Adrenal gland (tissue), 12 donors: ENCODE results near the gene FAM216B. TPM values are rescaled to one million over a fixed set of nuclear protein-coding genes. Genes with fewer than 3 reads are reported as not detected.

Source experiments
- DNase-seq, 7 donors: peaks; one replicate each; pipeline ENCODE4 v3.0.0-alpha.2; 2019 to 2020
- H3K27ac ChIP-seq, 5 donors: fragments of 200-600 bp; sonication (generic) in 4 of 5; 1 replicate in 3 of 5; 2 replicates in 2 of 5; pipeline versions ENCODE4 v1.5.1 to v1.8.0; 2016 to 2020; ENCODE audit warnings: mild to moderate bottlenecking in 1 of 5
- H3K27me3 ChIP-seq: fragments of 200-600 bp; 2 replicates; pipeline ENCODE4 v1.8.0; 2021
- H3K36me3 ChIP-seq, 2 donors: fragments of 200-600 bp; replicated peaks in 1 of 2; 1 replicate in 1 of 2; 2 replicates in 1 of 2; pipeline versions ENCODE4 v1.5.1 to v1.8.0; 2018 to 2022
- H3K4me1 ChIP-seq, 2 donors: fragments of 200-600 bp; replicated peaks in 1 of 2; 1 replicate in 1 of 2; 2 replicates in 1 of 2; pipeline versions ENCODE4 v1.5.1 to v1.8.0; 2018 to 2021
- H3K4me3 ChIP-seq, 4 donors: fragments of 200-600 bp; sonication (generic) in 3 of 4; one replicate each; pipeline ENCODE4 v1.5.1; 2016 to 2018
- H3K9me3 ChIP-seq, 3 donors: fragments of 200-600 bp; sonication (generic) in 1 of 3; replicated peaks in 1 of 3; 1 replicate in 2 of 3; 2 replicates in 1 of 3; pipeline versions ENCODE4 v1.5.1 to v1.8.0; 2016 to 2021
- CTCF ChIP-seq, 6 experiments: fragments of 450-650 bp in 4 of 6; fragments of 200-600 bp in 2 of 6; sonication (generic) in 1 of 6; IDR thresholded peaks; 1 replicate in 5 of 6; 2 replicates in 1 of 6; pipeline versions ENCODE4 v1.5.1 to v1.8.0; 2016 to 2021; ENCODE audit warnings: antibody characterized with exemption in 6 of 6, mild to moderate bottlenecking in 2 of 6, moderate library complexity in 1 of 6
- POLR2A ChIP-seq, 2 donors: fragments of 450-650 bp; IDR thresholded peaks; one replicate each; pipeline ENCODE4 v1.6.1; 2017; ENCODE audit warnings: antibody characterized with exemption in 2 of 2, mild to moderate bottlenecking in 2 of 2, moderate library complexity in 1 of 2
- WGBS, 4 donors: extraction: QIAGEN DNeasy Blood & Tissue Kit in 2 of 4; methylation state at CpG; one replicate each; pipeline versions ENCODE4 v1.1.5 to v1.1.7; 2013 to 2017; 5-methylcytosine and 5-hydroxymethylcytosine counted together
- intact Hi-C, 2 donors: fragments of 100-400 bp; cut with DNase I; formaldehyde crosslinking; loops; one replicate each; pipeline versions ENCODE4 v1.14.1 to v1.15.0; 2022 to 2023
- polyA plus RNA-seq, 3 donors: library from polyadenylated mRNA; stranded (reverse); fragments of 200-250 nt in 2 of 3; fragments of 350-450 nt in 1 of 3; fragmentation: Illumina TruSeq in 1 of 3; extraction: RNeasy Lipid Tissue Mini Kit (QIAGEN cat#74804) in 1 of 3; gene quantifications; one replicate each; pipeline ENCODE4 v1.2.3, GENCODE V29; 2013 to 2014
- total RNA-seq, 9 donors: library from RNA; depleted of rRNA in 4 of 9; stranded (reverse); fragments of >200 nt in 4 of 9; fragments of 120-200 nt in 1 of 9; fragmentation: NEBNext Ultra II Directional in 1 of 9; extraction: Animal tissue kit (Norgen Biotek cat#: 25700) in 1 of 9; gene quantifications; one replicate each; pipeline versions ENCODE4 v1.1.0 to v1.2.4, GENCODE V29; 2013 to 2023
- donor health status: healthy with polysubstance abuse.
- donor health status: Bipolar disorder and iron deficiency.
- donor health status: DM: yes; HTN: yes; CAD: no.
- donor health status: DM: no; HTN: no; CAD: no.
- donor health status: DM: no; HTN: no; CAD: no.
- donor health status: DM: yes; HTN: yes; CAD: no.

Gene FAM216B
- total and polyA plus RNA-seq, 12 donors = not detected

- peak; percentile 27 to 62 (median 54) for DNase-seq
- Histone ChIP-seq H3K36me3 (no peaks in the 10 kb centered on the region), H3K4me3 (no peak overlapping the region), H3K27ac (no peak overlapping the region), H3K4me1 (no peaks in the 10 kb centered on the region), H3K27me3 (no peaks in the 10 kb centered on the region), H3K9me3 (no peaks in the 10 kb centered on the region)
- WGBS, 4 donors = 11 to 63% (median 37%) methylated on average over 1 of the region's 1 CpG
- no peak for TF ChIP-seq CTCF (IDR thresholded peaks at IDR 0.05)
- TF ChIP-seq POLR2A (IDR thresholded peaks at IDR 0.05) = no peak
- intact Hi-C loops = no loop called here
These were observed 40.6 kb upstream of the FAM216B start for GRCh38 chr13:42740753-42741152.

GRCh38 chr13:42741914-42742313 lies 39.5 kb upstream of the FAM216B start:
- TF ChIP-seq CTCF (IDR thresholded peaks at IDR 0.05) (no peak), POLR2A (IDR thresholded peaks at IDR 0.05) (no peak)
- WGBS, 4 donors = 81 to 90% (median 86%) methylated on average over 2 of the region's 2 CpGs

GRCh38 chr13:42745655-42746054 lies 35.7 kb upstream of the FAM216B start:
- intact Hi-C loops = no loop called here
- no peaks in the 10 kb centered on the region for H3K9me3 ChIP-seq
- no peaks in the 10 kb centered on the region for H3K36me3 ChIP-seq
- H3K4me3 ChIP-seq = no peak overlapping the region
- WGBS, 4 donors = 79 to 98% (median 96%) methylated on average over 6 of the region's 6 CpGs
- H3K27me3 ChIP-seq = no peaks in the 10 kb centered on the region
- H3K4me1 ChIP-seq = no peaks in the 10 kb centered on the region
- no peak for DNase-seq
- no peak overlapping the region for H3K27ac ChIP-seq
- TF ChIP-seq CTCF (IDR thresholded peaks at IDR 0.05) (no peak), POLR2A (IDR thresholded peaks at IDR 0.05) (no peak)

More at GRCh38 chr13:42741914-42742313, 39.5 kb upstream of the FAM216B start:
- Histone ChIP-seq H3K27me3 (no peaks in the 10 kb centered on the region), H3K4me1 (no peaks in the 10 kb centered on the region), H3K9me3 (no peaks in the 10 kb centered on the region), H3K4me3 (no peak overlapping the region), H3K27ac (no peak overlapping the region), H3K36me3 (no peaks in the 10 kb centered on the region)
- intact Hi-C loops = no loop called here
- no peak for DNase-seq

GRCh38 chr13:42746866-42747265 lies 34.5 kb upstream of the FAM216B start:
- no peaks in the 10 kb centered on the region for H3K4me1 ChIP-seq
- TF ChIP-seq POLR2A (IDR thresholded peaks at IDR 0.05) (no peak), CTCF (IDR thresholded peaks at IDR 0.05) (no peak)
- no peaks in the 10 kb centered on the region for H3K27me3 ChIP-seq
- no peak for DNase-seq
- no peak overlapping the region for H3K4me3 ChIP-seq
- H3K36me3 ChIP-seq = no peaks in the 10 kb centered on the region
- intact Hi-C loops = no loop called here
- no peaks in the 10 kb centered on the region for H3K9me3 ChIP-seq
- 33 to 67% (median 55%) methylated on average over 2 of the region's 2 CpGs for WGBS, 4 donors
- H3K27ac ChIP-seq = no peak overlapping the region
